ENCODE measurements around the gene CACNB4. TPM values are rescaled to one million over a fixed set of nuclear protein-coding genes. Genes with fewer than 3 reads are reported as not detected.
"Not testable (repeated sequence)": the region's sequence is repeated elsewhere in the genome, so short reads cannot be mapped to it uniquely, and the experiment has no call there.

CACNB4 gene
- total RNA-seq, 1 donor from 2014 or later, result 17.3 TPM

DNA sequence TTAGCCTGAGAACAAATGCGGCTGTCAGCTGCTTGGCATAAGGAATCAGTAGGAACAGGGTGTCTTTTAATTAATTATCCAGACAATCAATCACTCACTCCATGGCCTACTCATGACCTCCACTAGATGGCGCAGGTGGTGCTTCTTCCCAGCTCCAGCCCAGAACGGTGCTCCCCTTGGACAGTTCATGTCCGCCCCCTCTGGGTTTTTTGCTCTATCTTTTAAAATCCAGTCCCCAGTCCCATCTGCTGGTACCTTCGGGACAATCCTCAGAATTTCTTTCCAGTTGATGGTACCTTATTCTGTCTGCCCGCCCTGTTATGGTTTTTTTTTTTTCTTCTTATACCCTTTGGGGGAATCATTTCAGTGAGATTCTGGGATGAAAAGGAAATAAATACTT, 99.8 kb downstream of the CACNB4 start:
- no peaks in the 10 kb centered on the region for H3K4me1 ChIP-seq
- no peak overlapping the region for H3K4me3 ChIP-seq
- intact Hi-C loops (cut with DNase I), result no loop called here
- H3K27ac ChIP-seq, result no peak overlapping the region
- TF ChIP-seq, protein P1, sequence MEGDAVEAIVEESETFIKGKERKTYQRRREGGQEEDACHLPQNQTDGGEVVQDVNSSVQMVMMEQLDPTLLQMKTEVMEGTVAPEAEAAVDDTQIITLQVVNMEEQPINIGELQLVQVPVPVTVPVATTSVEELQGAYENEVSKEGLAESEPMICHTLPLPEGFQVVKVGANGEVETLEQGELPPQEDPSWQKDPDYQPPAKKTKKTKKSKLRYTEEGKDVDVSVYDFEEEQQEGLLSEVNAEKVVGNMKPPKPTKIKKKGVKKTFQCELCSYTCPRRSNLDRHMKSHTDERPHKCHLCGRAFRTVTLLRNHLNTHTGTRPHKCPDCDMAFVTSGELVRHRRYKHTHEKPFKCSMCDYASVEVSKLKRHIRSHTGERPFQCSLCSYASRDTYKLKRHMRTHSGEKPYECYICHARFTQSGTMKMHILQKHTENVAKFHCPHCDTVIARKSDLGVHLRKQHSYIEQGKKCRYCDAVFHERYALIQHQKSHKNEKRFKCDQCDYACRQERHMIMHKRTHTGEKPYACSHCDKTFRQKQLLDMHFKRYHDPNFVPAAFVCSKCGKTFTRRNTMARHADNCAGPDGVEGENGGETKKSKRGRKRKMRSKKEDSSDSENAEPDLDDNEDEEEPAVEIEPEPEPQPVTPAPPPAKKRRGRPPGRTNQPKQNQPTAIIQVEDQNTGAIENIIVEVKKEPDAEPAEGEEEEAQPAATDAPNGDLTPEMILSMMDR (IDR thresholded peaks at IDR 0.05), result peak; percentile 74
- no peaks in the 10 kb centered on the region for H3K27me3 ChIP-seq (ENCODE audit: low read depth)
- DNase-seq (peak; percentile 61), ATAC-seq (peak; percentile 68 to 74)
- H3K9me3 ChIP-seq, result no peaks in the 10 kb centered on the region
- no peaks in the 10 kb centered on the region for H3K36me3 ChIP-seq

DNA sequence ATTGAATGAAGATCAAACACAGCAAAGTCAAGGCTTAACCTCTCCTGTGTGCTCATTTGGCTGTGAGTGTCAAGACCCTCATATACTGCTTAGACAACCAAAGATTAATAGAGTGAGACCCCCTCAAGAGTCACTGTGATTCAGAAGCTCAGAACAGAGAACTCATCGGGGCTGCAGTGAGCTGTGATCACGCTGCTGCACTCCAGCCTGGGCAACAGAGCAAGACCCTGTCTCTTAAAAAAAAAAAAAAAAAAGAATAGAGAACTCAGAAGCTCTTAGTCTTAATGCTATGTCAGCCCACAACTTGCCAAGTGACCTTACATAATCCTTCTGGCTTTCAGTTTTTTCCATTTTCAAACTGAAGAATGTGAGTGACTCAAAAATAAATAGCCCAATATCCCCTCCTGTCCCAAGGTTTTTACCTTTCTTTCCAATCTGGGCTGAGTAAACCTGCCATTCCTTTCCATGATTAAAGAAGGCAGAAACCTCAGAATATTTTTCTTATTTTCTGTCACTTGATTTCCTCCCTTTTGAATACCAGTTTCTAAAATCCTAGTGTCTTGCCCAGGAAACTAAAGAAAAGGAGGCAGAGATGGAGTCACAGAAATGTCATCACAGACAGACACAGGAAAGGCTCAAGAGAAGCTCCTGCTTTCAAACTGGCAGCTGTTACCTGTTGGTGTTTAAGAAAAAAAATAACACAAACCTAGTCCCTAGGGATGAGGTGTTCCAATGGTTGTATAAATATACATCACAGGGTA, 102.4 kb downstream of the CACNB4 start:
- Histone ChIP-seq H3K4me1 (no peaks in the 10 kb centered on the region), H3K27ac (no peak overlapping the region), H3K36me3 (no peaks in the 10 kb centered on the region), H3K27me3 (ENCODE audit: low read depth) (no peaks in the 10 kb centered on the region), H3K4me3 (no peak overlapping the region), H3K9me3 (no peaks in the 10 kb centered on the region)
- intact Hi-C loops (cut with DNase I), result no loop called here
- ATAC-seq (peak in 1 of 2 donors; percentile 67), DNase-seq (no peak)
- TF ChIP-seq, protein P1 (IDR thresholded peaks at IDR 0.05), result no peak

DNA sequence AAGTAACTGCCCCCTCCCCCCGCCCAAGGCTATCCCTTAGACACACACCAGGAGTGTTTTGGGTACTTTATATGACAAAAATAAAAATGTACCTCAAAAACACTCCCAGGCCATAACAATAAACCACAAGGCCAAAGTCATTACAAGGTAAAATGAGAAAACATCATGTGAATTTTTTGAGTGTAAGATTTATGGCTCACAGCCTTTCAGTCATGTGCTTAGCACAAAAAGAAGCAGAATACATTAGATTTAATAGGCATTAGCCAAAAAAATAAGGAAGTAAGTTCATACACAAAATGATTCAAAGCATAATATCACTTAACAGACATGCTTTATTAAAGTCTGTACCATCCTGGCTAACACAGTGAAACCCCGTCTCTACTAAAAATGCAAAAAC, 103.7 kb downstream of the CACNB4 start:
- H3K36me3 ChIP-seq, result no peaks in the 10 kb centered on the region
- intact Hi-C loops (cut with DNase I), result no loop called here
- H3K4me1 ChIP-seq, result no peaks in the 10 kb centered on the region
- H3K4me3 ChIP-seq, result no peak overlapping the region
- H3K27me3 ChIP-seq (ENCODE audit: low read depth), result no peaks in the 10 kb centered on the region
- no peaks in the 10 kb centered on the region for H3K9me3 ChIP-seq
- DNase-seq (no peak), ATAC-seq (no peak)
- TF ChIP-seq, protein P1 (IDR thresholded peaks at IDR 0.05), result no peak
- no peak overlapping the region for H3K27ac ChIP-seq

DNA sequence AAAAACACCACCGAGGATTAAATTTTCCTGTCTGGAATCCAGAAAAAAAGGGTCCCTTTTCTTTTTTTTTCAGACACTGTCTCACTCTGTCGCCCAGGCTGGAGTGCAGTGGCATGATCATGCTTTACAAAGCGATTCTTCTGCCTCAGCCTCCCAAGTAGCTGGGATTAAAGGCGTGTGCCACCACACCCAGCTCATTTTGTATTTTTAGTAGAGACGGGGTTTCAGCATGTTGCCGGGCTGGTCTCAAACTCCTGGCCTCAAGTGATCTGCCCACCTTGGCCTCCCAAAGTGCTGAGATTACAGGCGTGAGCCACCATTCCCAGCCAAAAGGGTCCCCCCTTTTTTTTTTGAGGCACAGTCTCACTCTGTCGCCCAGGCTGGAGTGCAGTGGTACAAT, 104.7 kb downstream of the CACNB4 start:
- intact Hi-C loops (cut with DNase I); H3K4me3 ChIP-seq; DNase-seq; H3K36me3 ChIP-seq; H3K4me1 ChIP-seq; H3K27me3 ChIP-seq (ENCODE audit: low read depth); H3K27ac ChIP-seq; ATAC-seq; H3K9me3 ChIP-seq: not testable (repeated sequence)

DNA sequence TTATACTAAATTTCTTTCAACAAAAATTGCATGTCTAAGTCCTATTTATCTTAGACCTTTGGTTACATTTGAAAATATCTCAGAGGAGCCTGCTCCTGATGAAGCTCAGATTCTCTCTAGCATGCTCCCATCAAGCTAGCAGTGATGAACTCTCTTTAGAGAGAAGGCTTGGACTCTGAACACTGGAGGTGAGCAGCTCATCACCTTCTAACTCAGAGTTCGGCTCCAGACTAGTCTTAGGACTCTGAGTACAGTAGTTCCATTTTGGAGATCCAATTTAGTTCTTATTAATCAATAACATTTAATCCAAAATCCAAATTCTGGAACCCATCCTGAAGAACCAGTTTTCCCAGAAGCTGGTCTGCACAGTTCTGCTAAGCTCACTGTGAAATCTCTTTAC, 107.8 kb downstream of the CACNB4 start:
- H3K36me3 ChIP-seq, result no peaks in the 10 kb centered on the region
- intact Hi-C loops (cut with DNase I), result no loop called here
- no peaks in the 10 kb centered on the region for H3K9me3 ChIP-seq
- TF ChIP-seq, protein P1 (IDR thresholded peaks at IDR 0.05), result no peak
- no peaks in the 10 kb centered on the region for H3K4me1 ChIP-seq
- no peak overlapping the region for H3K4me3 ChIP-seq
- no peaks in the 10 kb centered on the region for H3K27me3 ChIP-seq (ENCODE audit: low read depth)
- no peak for ATAC-seq
- no peak overlapping the region for H3K27ac ChIP-seq
- no peak for DNase-seq

DNA sequence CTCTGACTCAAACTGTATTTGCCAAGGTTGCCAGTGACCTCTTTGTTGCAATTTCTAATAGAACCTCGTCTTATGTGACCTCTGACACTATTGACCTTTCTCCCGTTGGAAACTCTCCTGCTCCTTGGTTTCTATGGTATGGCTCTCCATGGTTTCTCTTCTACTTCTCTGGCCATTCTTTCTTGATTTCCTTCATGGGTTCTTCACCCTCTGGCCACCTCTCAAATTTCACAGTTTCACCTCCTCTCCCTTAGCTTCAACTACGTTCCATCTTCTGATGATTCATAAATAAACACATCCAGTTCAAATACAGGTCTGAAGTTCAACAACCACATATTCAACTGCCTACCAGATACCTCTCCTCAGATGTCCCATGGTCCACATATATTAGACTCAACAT, 109.5 kb downstream of the CACNB4 start:
- Histone ChIP-seq H3K9me3 (no peaks in the 10 kb centered on the region), H3K4me3 (no peak overlapping the region), H3K36me3 (no peaks in the 10 kb centered on the region), H3K27ac (no peak overlapping the region), H3K4me1 (no peaks in the 10 kb centered on the region), H3K27me3 (ENCODE audit: low read depth) (no peaks in the 10 kb centered on the region)
- DNase-seq, result no peak
- intact Hi-C loops (cut with DNase I), result no loop called here
- TF ChIP-seq, protein P1 (IDR thresholded peaks at IDR 0.05), result no peak
- ATAC-seq, result no peak
